H9 (cell line): ENCODE results near the gene KRTAP9-6. TPM values are rescaled to one million over a fixed set of nuclear protein-coding genes. Genes with fewer than 3 reads are reported as not detected.

Source experiments
- DNase-seq: peaks from one replicate; pipeline ENCODE4 v3.0.0-alpha.2; 2017
- H2AFZ ChIP-seq: one replicate; pipeline ENCODE4 v1.6.1; 2013; ENCODE audit warnings: mild to moderate bottlenecking, low read length, control low read depth, moderate library complexity
- H2AK5ac ChIP-seq: 2 replicates; pipeline ENCODE4 v1.6.1; 2013; ENCODE audit warnings: low read length, control low read depth, mixed read lengths; ENCODE audit not compliant: insufficient read length
- H2BK120ac ChIP-seq: one replicate; pipeline ENCODE4 v1.6.1; 2013; ENCODE audit warnings: low read depth, mild to moderate bottlenecking, low read length, control low read depth, inconsistent platforms; ENCODE audit not compliant: poor library complexity, severe bottlenecking
- H2BK12ac ChIP-seq: 2 replicates; pipeline ENCODE4 v1.6.1; 2013; ENCODE audit warnings: low read length, control low read depth, mixed read lengths, low read depth; ENCODE audit not compliant: insufficient read length
- H2BK15ac ChIP-seq: 2 replicates; pipeline ENCODE4 v1.6.1; 2013; ENCODE audit warnings: low read depth, low read length, control low read depth
- H2BK20ac ChIP-seq: one replicate; pipeline ENCODE4 v1.6.1; 2013; ENCODE audit warnings: low read depth, mild to moderate bottlenecking, low read length, control low read depth, inconsistent platforms; ENCODE audit not compliant: poor library complexity, severe bottlenecking
- H2BK5ac ChIP-seq: 2 replicates; pipeline ENCODE4 v1.6.1; 2013; ENCODE audit warnings: low read length, control low read depth, mixed read lengths; ENCODE audit not compliant: insufficient read length
- H3K14ac ChIP-seq: 2 replicates; pipeline ENCODE4 v1.6.1; 2013; ENCODE audit warnings: low read length, control low read depth; ENCODE audit not compliant: insufficient read depth
- H3K18ac ChIP-seq: 2 replicates; pipeline ENCODE4 v1.6.1; 2013; ENCODE audit warnings: low read depth, mild to moderate bottlenecking, mixed read lengths, low read length, control low read depth; ENCODE audit not compliant: insufficient read length
- H3K23ac ChIP-seq: 2 replicates; pipeline ENCODE4 v1.6.1; 2013; ENCODE audit warnings: low read length, control low read depth, mixed read lengths, low read depth; ENCODE audit not compliant: insufficient read length
- H3K23me2 ChIP-seq: 2 replicates; pipeline ENCODE4 v1.6.1; 2013; ENCODE audit warnings: low read depth, mild to moderate bottlenecking, mixed read lengths, low read length, control low read depth; ENCODE audit not compliant: insufficient read length, poor library complexity, severe bottlenecking
- H3K27ac ChIP-seq: 2 replicates; pipeline ENCODE4 v1.5.1; 2013; ENCODE audit warnings: low read length, control low read depth, mixed read lengths, low read depth; ENCODE audit not compliant: insufficient read length
- H3K27me3 ChIP-seq: 2 replicates; pipeline ENCODE4 v1.6.1; 2013; ENCODE audit warnings: low read length, control low read depth, inconsistent platforms; ENCODE audit not compliant: insufficient read depth
- H3K4ac ChIP-seq: 2 replicates; pipeline ENCODE4 v1.6.1; 2013; ENCODE audit warnings: low read depth, mild to moderate bottlenecking, control low read depth, inconsistent platforms, low read length, moderate library complexity
- H3K4me1 ChIP-seq: 2 replicates; pipeline ENCODE4 v1.6.1; 2013; ENCODE audit warnings: low read length, control low read depth, inconsistent platforms; ENCODE audit not compliant: insufficient read depth
- H3K4me2 ChIP-seq: 2 replicates; pipeline ENCODE4 v1.6.1; 2013; ENCODE audit warnings: low read length, control low read depth, mixed read lengths; ENCODE audit not compliant: insufficient read length, insufficient read depth
- H3K56ac ChIP-seq: 2 replicates; pipeline ENCODE4 v1.6.1; 2013; ENCODE audit warnings: low read depth, mild to moderate bottlenecking, mixed read lengths, low read length, control low read depth; ENCODE audit not compliant: insufficient read length
- H3K79me1 ChIP-seq: 2 replicates; pipeline ENCODE4 v1.6.1; 2013; ENCODE audit warnings: low read depth, mild to moderate bottlenecking, moderate library complexity, low read length, control low read depth, inconsistent platforms; ENCODE audit not compliant: insufficient read depth, poor library complexity, severe bottlenecking
- H3K79me2 ChIP-seq: 2 replicates; pipeline ENCODE4 v1.6.1; 2013; ENCODE audit warnings: low read length, control low read depth, inconsistent platforms; ENCODE audit not compliant: insufficient read depth
- H3K9ac ChIP-seq: 2 replicates; pipeline ENCODE4 v1.6.1; 2013; ENCODE audit warnings: low read length, control low read depth, mixed read lengths; ENCODE audit not compliant: insufficient read length; ENCODE audit errors: extremely low read depth
- H3K9me3 ChIP-seq: one replicate; pipeline ENCODE4 v1.6.1; 2013; ENCODE audit warnings: low read depth, low read length, inconsistent platforms; ENCODE audit not compliant: control insufficient read depth
- H3T11ph ChIP-seq: one replicate; pipeline ENCODE4 v1.6.1; 2013; ENCODE audit warnings: mild to moderate bottlenecking, low read length, control low read depth, inconsistent platforms
- H4K20me1 ChIP-seq: one replicate; pipeline ENCODE4 v1.6.1; 2013; ENCODE audit not compliant: control insufficient read depth, insufficient read length, insufficient read depth
- H4K5ac ChIP-seq: 2 replicates; pipeline ENCODE4 v1.6.1; 2013; ENCODE audit warnings: low read depth, mild to moderate bottlenecking, mixed read lengths, low read length, control low read depth; ENCODE audit not compliant: insufficient read length
- H4K8ac ChIP-seq: replicated peaks from 2 replicates; pipeline ENCODE4 v1.6.1; 2013; ENCODE audit warnings: low read length, control low read depth, mixed read lengths, low read depth; ENCODE audit not compliant: insufficient read length
- H4K91ac ChIP-seq: 2 replicates; pipeline ENCODE4 v1.6.1; 2013; ENCODE audit warnings: low read depth, mild to moderate bottlenecking, moderate library complexity, mixed read lengths, low read length, control low read depth; ENCODE audit not compliant: insufficient read length
- H3K27ac Mint-ChIP-seq, 3 experiments: 2 replicates in 2 of 3; 3 replicates in 1 of 3; pipeline ENCODE4 v1.8.0; 2020 to 2021; ENCODE audit warnings: mixed read lengths in 3 of 3, mild to moderate bottlenecking in 1 of 3, moderate library complexity in 1 of 3
- H3K27me3 Mint-ChIP-seq: 2 replicates; pipeline ENCODE4 v1.8.0; 2021; ENCODE audit warnings: low read depth, mild to moderate bottlenecking, moderate library complexity, mixed read lengths
- H3K36me3 Mint-ChIP-seq, 3 experiments: 2 replicates in 2 of 3; 3 replicates in 1 of 3; pipeline ENCODE4 v1.8.0; 2020 to 2021; ENCODE audit warnings: low read depth in 3 of 3, mixed read lengths in 3 of 3; ENCODE audit not compliant: insufficient read depth in 1 of 3
- H3K4me1 Mint-ChIP-seq, 2 experiments: 2 replicates each; pipeline ENCODE4 v1.8.0; 2020; ENCODE audit warnings: mixed read lengths in 2 of 2
- H3K4me3 Mint-ChIP-seq, 2 experiments: 2 replicates in 1 of 2; 3 replicates in 1 of 2; pipeline ENCODE4 v1.8.0; 2020 to 2021; ENCODE audit warnings: mild to moderate bottlenecking in 2 of 2, mixed read lengths in 2 of 2, moderate library complexity in 1 of 2
- H3K9me3 Mint-ChIP-seq, 2 experiments: 2 replicates in 1 of 2; 3 replicates in 1 of 2; pipeline ENCODE4 v1.8.0; 2020; ENCODE audit warnings: mild to moderate bottlenecking in 2 of 2, mixed read lengths in 2 of 2, moderate library complexity in 1 of 2
- CTCF ChIP-seq: fragments of 200-600 bp; sonication (generic); conservative IDR thresholded peaks from 3 replicates; pipeline ENCODE4 v1.8.0; 2021; ENCODE audit warnings: antibody characterized with exemption, mild to moderate bottlenecking
- WGBS: extraction: QIAGEN DNeasy Blood & Tissue Kit; methylation state at CpG from one replicate; pipeline ENCODE4 v1.1.7; 2013; ENCODE audit warnings: missing lambda C conversion rate, low lambda C conversion rate, mixed read lengths; ENCODE audit not compliant: insufficient read length; ENCODE audit errors: extremely low coverage; 5-methylcytosine and 5-hydroxymethylcytosine counted together
- total RNA-seq: library from RNA; stranded (reverse); gene quantifications from 2 replicates; pipeline ENCODE4 v1.2.1, GENCODE V29; 2021

The KRTAP9-6 gene
- total RNA-seq, 1 experiment from 2014 or later: not detected

GRCh38 chr17:41287050-41287449 lies 21.9 kb downstream of the KRTAP9-6 start:
- no peak overlapping the region for H3K18ac ChIP-seq
- H2BK20ac ChIP-seq: no peak overlapping the region
- H4K91ac ChIP-seq: no peak overlapping the region
- no peak overlapping the region for H2AFZ ChIP-seq
- no peak overlapping the region for H4K8ac ChIP-seq
- peaks cover 8% of the 10 kb centered on the region; the same call in 1 of the 2 replicates for H3K4me1 ChIP-seq
- H3K9ac ChIP-seq: no peak overlapping the region
- no peak overlapping the region for H3K14ac ChIP-seq
- H3K9me3 Mint-ChIP-seq: no peaks in the 10 kb centered on the region
- no peak overlapping the region for H2BK5ac ChIP-seq
- no peak overlapping the region for H3K4me2 ChIP-seq
- no peaks in the 10 kb centered on the region for H3K27me3 ChIP-seq
- H3K79me1 ChIP-seq: no peaks in the 10 kb centered on the region
- DNase-seq: no peak
- no peaks in the 10 kb centered on the region for H3K27me3 Mint-ChIP-seq
- H3K4me3 Mint-ChIP-seq: no peak overlapping the region
- H3K23ac ChIP-seq: no peak overlapping the region
- no peak overlapping the region for H3K27ac Mint-ChIP-seq
- no peak overlapping the region for H3K27ac ChIP-seq
- no peaks in the 10 kb centered on the region for H3K9me3 ChIP-seq
- H3K4ac ChIP-seq: no peak overlapping the region
- H2BK15ac ChIP-seq: no peak overlapping the region
- H3K4me1 Mint-ChIP-seq: peaks cover 8 to 15% of the 10 kb centered on the region in 2 experiments
- no peaks in the 10 kb centered on the region for H4K20me1 ChIP-seq
- no peaks in the 10 kb centered on the region for H3K36me3 Mint-ChIP-seq
- no peak overlapping the region for H3T11ph ChIP-seq
- H2BK120ac ChIP-seq: no peak overlapping the region
- H2AK5ac ChIP-seq: no peak overlapping the region
- H3K23me2 ChIP-seq: no peaks in the 10 kb centered on the region
- no peak overlapping the region for H4K5ac ChIP-seq
- no peak overlapping the region for H3K56ac ChIP-seq
- no peaks in the 10 kb centered on the region for H3K79me2 ChIP-seq
- WGBS: no CpG with 5 or more reads among the region's 3 CpGs
- TF ChIP-seq CTCF: no peak
- no peak overlapping the region for H2BK12ac ChIP-seq
